GM12872 (cell line): ENCODE measurements around the gene PALS1.

Experiments
- CTCF ChIP-seq: IDR thresholded peaks from 3 replicates; pipeline ENCODE4 v1.5.1; 2011; ENCODE audit warnings: low read depth, mild to moderate bottlenecking, low read length, moderate library complexity; ENCODE audit not compliant: insufficient read depth

PALS1 gene

GRCh38 chr14:67270145-67270753, 29.0 kb downstream of the PALS1 start:
- TF ChIP-seq CTCF: no peak

- no peak for TF ChIP-seq CTCF
Measured at GRCh38 chr14:67270933-67271332, 29.7 kb downstream of the PALS1 start.

GRCh38 chr14:67276131-67276530, 34.9 kb downstream of the PALS1 start:
- no peak for TF ChIP-seq CTCF

- no peak for TF ChIP-seq CTCF
Measured at GRCh38 chr14:67280506-67280905, 39.3 kb downstream of the PALS1 start.

GRCh38 chr14:67285876-67286452, 44.7 kb downstream of the PALS1 start:
- peak; percentile 31; the same call in 2 of the 3 replicates for TF ChIP-seq CTCF
